GM18507 (cell line): ENCODE data around the gene PLXNB1.

ENCODE experiments used
- DNase-seq: peaks from one replicate; pipeline ENCODE4 v3.0.0; 2011; ENCODE audit warnings: low read depth; ENCODE audit not compliant: insufficient read length; ENCODE audit errors: extremely low spot score
- FAIRE-seq: peaks from 2 replicates; lab custom pipeline; 2011; peaks lifted over from hg19 to GRCh38; lab: Jason Lieb, UNC

The PLXNB1 gene

DNA sequence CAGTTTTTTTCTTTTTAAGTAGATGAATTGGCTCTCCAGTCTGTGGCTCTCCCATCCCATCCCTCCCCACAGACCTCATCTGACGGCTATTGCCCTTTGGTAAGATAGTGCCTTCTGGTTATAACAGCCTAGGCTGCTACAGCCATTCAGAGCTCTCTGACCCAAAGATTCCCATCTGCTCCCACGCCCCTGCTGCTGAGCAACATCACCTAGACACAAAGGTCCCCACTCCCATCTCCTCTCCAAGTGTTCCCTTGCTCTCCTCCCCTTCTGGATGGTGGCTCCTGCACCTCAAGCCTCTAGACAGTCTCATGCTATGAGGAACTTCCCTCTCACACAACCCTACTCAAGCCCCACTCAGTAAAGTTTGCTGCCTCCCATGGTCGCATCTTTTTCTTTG lies 34.2 kb downstream of the PLXNB1 start:
- no peak for DNase-seq
- no peak for FAIRE-seq

DNA sequence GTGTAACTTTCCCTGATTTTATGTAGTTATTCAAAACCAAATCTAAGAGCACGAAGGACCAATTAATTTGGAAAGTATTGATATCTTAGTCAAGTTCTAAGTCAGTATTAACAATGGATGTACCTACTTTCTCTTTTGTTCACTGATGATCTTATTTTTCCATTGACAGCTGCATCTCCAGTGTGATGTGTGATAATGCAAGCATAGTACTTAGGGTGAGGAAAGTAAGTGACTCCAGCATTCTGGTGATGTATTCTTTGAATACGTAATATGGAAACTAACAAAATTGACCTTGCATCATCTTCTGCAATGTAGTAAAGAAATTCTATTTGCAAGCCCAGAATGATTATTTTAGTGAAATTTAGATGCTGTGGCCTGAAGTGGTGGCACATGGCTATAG lies 35.5 kb downstream of the PLXNB1 start:
- FAIRE-seq: no peak
- DNase-seq: no peak

DNA sequence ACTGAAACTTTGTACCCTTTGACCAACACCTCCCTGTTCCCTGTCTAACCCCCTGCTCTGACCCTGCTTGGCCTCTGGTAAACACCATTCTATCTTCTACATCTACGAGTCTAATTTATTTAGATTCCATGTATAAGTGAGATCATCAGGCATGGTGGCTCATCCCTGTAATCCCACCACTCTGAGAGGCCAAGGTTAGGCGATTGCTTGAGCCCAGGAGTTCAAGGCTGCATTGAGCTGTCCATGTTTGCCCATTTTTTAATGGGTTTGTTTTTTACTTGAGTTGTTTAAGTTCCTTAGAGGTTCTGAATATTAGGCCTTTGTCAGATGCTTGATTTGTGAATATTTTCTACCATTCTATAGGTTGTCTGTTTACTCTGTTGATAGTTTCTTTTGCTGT lies 40.9 kb downstream of the PLXNB1 start:
- no peak for FAIRE-seq

DNA sequence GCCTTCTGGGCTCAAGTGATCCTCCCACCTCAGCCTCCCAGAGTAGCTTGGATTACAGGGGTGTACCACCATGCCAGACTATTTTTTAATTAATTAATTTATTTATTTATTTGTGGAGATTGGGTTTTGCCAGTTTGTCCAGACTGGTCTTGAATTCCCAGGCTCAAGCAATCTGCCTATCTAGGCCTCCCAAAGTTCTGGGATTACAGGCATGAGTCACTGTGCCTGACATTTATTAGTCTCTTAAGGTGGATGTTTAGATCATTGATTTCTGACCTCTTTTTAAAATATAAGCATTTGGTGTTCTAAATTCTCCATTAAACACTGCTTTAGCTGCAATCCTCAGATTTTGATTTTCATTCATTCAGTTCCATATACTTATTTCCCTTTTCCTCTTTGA lies 42.3 kb downstream of the PLXNB1 start:
- FAIRE-seq (no peak), DNase-seq (no peak)

More for the DNA sequence above, 40.9 kb downstream of the PLXNB1 start:
- DNase-seq: no peak

DNA sequence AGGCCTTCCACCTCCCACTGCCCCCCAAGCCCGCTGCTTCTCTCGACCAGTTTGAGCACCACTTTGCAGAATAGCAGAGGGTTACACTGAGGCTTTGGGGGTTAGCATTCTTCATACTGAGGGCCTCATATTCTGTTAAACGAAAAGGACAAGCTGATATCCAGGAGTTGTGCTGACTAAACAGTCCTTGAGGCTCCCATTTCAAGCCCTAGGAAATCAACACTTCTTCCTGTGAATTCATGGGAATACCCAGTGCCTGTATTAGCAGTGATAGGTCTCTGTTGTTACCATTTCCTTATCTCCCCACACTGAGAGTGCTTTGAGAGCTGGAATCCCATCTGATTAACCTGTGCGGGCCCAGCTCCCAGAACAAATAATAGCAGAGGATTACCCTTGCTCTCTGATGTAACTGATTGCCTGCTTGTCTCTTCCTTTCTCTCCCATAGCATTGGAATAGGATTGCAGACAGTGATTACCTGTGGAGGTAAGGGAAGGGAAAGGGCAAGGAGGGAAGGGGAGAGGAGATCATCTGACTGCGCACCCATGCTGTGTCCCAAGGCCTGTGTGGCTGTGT lies 56.9 kb downstream of the PLXNB1 start:
- FAIRE-seq: no peak
- DNase-seq: no peak

DNA sequence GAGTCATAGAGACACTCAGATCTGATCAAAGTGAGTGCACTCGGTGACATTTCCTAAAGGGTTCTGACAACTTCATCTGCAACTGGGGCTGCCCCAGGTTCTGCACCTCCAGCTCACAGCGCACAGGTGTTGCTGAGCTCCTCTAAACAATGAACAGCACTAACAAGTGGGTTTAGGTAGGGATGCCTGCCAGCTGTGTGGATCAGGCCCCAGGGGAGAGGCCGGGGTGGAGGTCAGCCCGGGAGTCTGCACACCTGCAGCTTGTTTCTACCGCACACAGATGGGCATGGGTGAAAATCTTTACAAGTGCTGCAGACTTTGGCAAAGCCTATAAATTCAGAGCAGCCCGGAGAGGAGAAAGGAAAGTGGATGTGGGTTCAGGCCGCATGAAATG lies 57.5 kb downstream of the PLXNB1 start:
- no peak for DNase-seq
- FAIRE-seq: no peak

DNA sequence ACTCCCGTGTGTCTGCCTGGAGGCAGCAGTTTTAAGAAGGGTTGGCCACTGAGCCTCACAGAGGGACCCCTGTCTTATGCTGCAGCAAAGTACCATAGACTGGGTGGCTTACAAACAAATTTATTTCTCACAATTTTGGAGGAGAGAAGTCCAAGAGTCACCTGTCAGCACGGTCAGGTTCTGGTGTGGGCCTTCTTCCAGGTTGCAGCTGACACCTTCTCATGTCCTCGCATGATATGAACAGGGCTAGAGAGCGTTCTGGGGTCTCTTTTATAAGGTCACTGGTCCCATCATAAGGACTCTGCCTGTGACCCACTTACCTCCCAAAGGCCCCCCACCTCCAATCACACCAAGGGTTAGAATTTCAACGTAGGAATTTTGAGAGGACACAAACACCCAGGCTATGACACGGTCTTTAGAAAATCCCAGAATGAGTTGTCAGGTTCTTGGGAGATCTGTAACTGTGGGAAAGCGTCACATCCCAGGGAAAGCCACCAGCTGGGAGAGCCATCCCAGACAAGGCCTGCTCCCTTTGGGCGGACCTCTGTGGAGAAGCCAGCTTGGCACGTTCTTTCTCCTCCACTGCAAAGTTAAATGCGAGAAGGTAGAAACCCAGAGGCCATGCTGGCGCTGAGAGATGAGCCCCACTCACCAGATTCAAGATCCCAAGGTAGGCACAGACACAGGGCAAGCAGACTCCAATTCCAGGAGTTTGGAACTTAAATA lies 58.1 kb downstream of the PLXNB1 start, which contains the start of gene FBXW12:
Gene FBXW12 (plus strand): TSS at position 569 of the 726 bp plus-strand sequence. CDS start 549 bp downstream, outside the sequence.
- no peak for DNase-seq
- FAIRE-seq: no peak

DNA sequence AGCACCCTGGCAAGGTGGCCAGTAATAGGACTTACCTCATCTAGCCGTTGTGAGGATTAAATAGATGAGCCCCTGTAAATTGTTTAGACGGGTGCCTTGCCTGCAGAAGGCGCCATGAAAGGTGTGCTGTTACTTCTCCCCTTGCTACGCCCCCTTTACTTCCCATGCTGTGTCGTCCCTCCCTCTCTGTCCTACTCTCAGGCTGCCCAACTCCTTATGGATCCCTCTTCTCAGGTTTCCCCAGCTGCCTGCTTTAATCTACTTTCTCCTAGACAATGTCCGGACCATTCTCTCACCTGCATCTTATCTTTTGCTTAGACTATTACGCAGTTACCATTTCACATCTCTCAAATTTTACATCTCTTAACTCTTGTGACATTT lies 59.6 kb downstream of the PLXNB1 start:
- DNase-seq (no peak), FAIRE-seq (no peak)

DNA sequence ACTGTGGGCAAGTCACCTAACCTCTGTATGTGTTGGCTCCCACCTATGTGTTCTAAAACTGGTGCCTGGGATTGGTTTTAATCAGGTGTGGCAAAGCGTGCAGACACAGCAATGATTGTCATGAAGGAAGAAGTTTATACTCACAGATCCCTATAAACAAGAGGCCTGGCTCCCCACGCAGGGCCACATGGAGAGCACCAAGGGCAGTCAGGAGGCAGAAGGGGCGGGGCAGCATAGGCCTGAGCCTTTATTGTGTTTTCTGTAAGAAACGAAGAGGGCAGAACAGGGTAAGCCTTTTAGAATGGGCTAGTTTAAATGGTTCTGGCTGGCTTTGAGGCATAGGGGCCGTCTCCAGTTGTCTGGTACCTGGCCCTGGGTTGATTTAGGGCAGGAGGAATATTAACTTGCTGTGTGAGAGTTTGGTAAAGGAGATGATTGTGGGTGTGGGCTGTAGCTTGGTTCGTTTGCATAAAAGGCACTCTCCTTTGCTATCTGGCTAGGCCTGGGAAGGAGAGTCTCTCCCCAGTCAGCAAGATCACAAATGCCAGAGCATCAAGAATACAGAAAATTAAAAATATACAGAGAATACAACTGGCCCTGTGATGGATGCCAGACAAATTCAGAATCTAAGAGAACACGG lies 60.1 kb downstream of the PLXNB1 start:
- DNase-seq (no peak), FAIRE-seq (no peak)

DNA sequence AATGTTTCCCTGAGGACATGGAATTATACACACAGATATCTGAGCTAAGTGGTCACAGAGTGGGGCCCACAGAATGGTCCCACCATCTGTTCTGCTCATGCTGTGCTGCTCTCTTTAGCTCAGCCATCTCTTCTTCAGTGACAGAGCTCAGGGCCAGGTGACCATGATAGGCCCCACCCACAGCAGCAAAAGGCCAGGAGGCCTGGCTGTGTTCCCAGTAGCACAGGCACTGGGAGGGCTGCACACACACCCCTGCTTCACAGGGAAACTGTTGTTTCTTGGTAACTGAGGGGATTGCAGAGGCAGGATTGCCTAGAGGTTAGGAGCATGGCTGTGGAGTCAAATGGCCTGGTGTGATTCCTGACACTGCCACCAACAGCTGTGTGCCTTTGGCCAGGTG lies 62.7 kb downstream of the PLXNB1 start:
- FAIRE-seq: no peak
- DNase-seq: no peak

DNA sequence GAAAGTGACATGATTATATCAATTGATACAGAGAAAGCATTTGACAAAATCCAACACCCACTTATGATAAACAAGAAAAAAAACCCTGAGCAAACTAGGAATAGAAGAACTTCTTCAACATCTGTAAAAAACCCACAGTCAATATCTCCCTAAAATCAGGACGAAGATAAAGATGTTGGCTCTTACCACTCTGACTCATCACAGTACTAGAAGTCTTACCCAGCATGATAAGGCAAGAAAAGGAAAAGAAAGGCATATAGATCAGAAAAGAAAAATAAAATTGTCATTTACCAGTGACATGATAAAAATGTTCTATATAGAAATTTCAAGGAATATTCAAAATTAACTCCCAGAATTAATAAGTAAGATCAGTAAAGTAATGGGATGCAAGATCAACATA lies 65.0 kb downstream of the PLXNB1 start:
- no peak for FAIRE-seq
- no peak for DNase-seq

DNA sequence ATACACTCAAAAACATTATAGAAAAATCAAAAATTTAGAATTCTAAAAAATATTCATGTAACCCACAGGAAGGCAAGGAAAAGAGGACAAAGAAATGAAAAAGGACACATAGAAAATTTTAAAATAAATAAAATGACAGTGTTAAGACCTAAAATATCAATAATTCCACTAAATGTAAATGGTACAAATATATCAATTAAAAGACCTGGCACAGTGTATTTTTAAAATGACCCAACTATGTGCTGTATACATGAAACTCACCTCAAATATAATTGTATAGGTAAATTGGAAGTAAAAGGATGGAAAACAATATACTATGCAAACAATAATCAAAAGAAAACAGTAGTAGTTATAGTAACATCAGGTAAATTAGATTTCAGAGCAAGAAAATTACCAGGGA lies 68.0 kb downstream of the PLXNB1 start:
- DNase-seq: no peak
- FAIRE-seq: no peak

DNA sequence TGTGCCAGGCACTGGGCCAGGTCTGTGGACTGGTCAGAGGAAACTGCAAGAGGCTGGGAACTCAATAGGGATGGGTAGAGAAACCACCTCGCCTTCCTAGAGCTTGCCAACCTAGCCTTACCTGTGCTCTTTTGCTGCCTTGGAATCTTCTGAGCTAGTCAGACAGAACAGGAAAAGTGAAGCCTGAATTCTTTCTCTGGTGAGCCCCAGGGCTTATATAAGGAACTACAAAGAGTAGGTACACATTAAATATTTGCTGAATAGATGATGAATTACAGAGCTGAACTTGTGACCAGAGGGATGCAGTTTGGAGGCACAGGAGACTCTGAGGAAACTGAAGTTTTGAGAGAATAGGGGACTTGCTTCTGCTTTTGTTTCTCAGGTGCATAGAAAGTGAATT lies 73.5 kb downstream of the PLXNB1 start:
- no peak for DNase-seq

DNA sequence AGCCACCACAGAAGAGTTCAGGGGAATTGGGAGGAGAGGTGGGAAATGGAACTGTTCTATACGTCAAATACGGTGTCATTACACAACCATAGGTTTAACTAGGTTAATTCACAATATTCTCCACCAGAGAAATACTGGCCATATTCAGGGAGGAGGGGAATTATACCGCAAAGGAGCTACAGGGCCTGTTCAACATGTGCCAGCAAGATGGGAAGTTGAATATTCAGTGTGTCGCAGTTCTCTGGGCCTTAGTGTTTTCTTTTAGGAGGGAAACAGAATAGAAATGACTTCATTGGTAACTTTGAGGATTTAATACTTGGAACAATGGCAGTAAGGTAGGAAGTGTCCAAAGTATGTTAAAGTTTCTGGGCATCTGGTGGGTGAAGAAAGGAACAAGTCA lies 75.9 kb downstream of the PLXNB1 start:
- FAIRE-seq: no peak
- no peak for DNase-seq

More for the DNA sequence above, 73.5 kb downstream of the PLXNB1 start:
- no peak for FAIRE-seq
